Activated T-cell treated with anti-CD3 and anti-CD28 coated beads, Interleukin-2, amount 50 U/mL, for 4 hours (primary cell): ENCODE results near the gene MCRIP2. TPM values are rescaled to one million over a fixed set of nuclear protein-coding genes. Genes with fewer than 3 reads are reported as not detected.

Experiments
- ATAC-seq, 2 donors: fragments of 200-7000 bp; cut with Tn5 transposase; one replicate each; pipeline ENCODE4 v1.10.0; 2021
- DNase-seq: peaks from one replicate; pipeline ENCODE4 v3.0.0-alpha.2; 2020
- H3K27me3 Mint-ChIP-seq: one replicate; pipeline ENCODE4 v1.8.0; 2021; ENCODE audit warnings: low read depth, mixed read lengths
- H3K36me3 Mint-ChIP-seq: one replicate; pipeline ENCODE4 v1.8.0; 2022; ENCODE audit warnings: mixed read lengths; ENCODE audit not compliant: insufficient read depth
- H3K4me1 Mint-ChIP-seq: one replicate; pipeline ENCODE4 v1.8.0; 2021; ENCODE audit warnings: low read depth, mixed read lengths
- H3K4me3 Mint-ChIP-seq: one replicate; pipeline ENCODE4 v1.8.0; 2021; ENCODE audit warnings: mild to moderate bottlenecking, moderate library complexity, mixed read lengths
- H3K9me3 Mint-ChIP-seq: one replicate; pipeline ENCODE4 v1.8.0; 2021; ENCODE audit warnings: mixed read lengths
- total RNA-seq, 3 donors: library from RNA; stranded (reverse); gene quantifications; one replicate each; pipeline ENCODE4 v1.2.1, GENCODE V29; 2021

Gene MCRIP2
- total RNA-seq, 3 donors from 2014 or later = 83.1 to 104 (median 88.2) TPM

DNA sequence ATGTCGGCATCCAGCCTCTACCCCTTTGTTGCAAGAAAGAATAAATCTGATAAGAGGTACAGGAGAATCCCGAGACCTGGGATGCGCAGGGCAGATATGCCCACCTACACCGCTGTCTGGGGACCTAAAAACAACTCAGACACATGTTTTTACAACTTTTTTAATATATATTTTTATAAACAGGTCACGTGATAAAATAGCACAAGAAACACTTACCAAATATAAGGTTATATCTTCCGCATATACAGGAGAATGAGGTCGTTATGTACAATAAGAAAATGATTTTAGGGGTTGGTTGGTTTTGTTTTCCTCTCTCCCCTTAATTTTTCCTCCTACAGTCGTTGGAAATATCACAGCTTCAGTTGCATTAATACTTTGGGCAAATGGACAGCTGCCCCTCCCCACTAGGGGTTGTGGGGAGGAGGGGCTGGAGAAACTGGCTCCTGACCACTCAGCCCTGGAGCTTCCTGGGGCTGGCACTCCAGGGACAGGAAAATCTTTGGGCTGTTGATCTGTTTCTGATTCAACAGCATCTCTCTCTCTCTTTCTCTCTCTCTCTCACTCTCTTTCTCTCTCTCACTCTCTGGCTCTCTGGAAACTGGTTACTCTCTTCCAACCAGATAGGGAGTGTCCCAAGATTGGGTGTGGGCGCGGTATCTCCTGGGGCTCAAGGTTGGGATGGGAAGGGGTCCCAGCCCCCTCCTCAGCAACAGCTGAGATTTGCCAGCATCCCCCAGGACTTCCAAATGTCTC, 50.9 kb downstream of the MCRIP2 start:
- no peak for ATAC-seq
- Mint-ChIP-seq H3K4me3 (peak overlapping the region; percentile 45), H3K4me1 (peaks cover 32% of the 10 kb centered on the region), H3K27me3 (peaks cover 2% of the 10 kb centered on the region), H3K36me3 (no peaks in the 10 kb centered on the region), H3K9me3 (no peaks in the 10 kb centered on the region)
- DNase-seq = no peak

GRCh38 chr16:693364-693763, 51.7 kb downstream of the MCRIP2 start:
- H3K4me3 Mint-ChIP-seq = no peak overlapping the region
- peaks cover 2% of the 10 kb centered on the region for H3K27me3 Mint-ChIP-seq
- H3K4me1 Mint-ChIP-seq = peaks cover 32% of the 10 kb centered on the region
- ATAC-seq (no peak), DNase-seq (no peak)
- no peaks in the 10 kb centered on the region for H3K36me3 Mint-ChIP-seq
- H3K9me3 Mint-ChIP-seq = no peaks in the 10 kb centered on the region

DNA sequence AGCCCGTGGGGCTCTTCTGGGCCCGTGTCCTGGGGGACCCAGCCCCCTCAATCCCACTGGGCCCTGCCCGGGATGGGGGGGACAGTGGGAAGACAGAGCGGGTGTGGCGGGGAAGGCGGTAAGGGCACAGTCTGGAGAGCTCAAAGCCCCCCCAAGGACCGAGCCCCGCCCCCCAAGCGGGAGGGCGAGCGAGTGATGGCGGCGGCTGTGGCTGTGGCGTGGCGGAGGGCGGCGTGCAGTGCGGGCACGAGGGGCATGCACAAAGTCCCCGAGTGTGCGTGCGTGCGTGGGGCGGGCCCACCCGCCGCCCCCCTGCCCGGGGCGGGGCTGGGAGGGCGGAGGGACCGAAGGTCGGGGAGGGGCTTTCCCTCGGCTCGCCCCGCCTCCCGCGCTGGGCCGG, 52.1 kb downstream of the MCRIP2 start:
- H3K27me3 Mint-ChIP-seq = peaks cover 2% of the 10 kb centered on the region
- H3K36me3 Mint-ChIP-seq = no peaks in the 10 kb centered on the region
- ATAC-seq = no peak
- H3K9me3 Mint-ChIP-seq = no peaks in the 10 kb centered on the region
- no peak overlapping the region for H3K4me3 Mint-ChIP-seq
- DNase-seq = peak; percentile 37
- peaks cover 31% of the 10 kb centered on the region for H3K4me1 Mint-ChIP-seq

GRCh38 chr16:694187-694862, 52.7 kb downstream of the MCRIP2 start:
- no peaks in the 10 kb centered on the region for H3K9me3 Mint-ChIP-seq
- H3K36me3 Mint-ChIP-seq = no peaks in the 10 kb centered on the region
- DNase-seq (no peak), ATAC-seq (no peak)
- H3K4me1 Mint-ChIP-seq = peaks cover 29% of the 10 kb centered on the region
- H3K4me3 Mint-ChIP-seq = peak overlapping the region; percentile 55
- H3K27me3 Mint-ChIP-seq = peaks cover 2% of the 10 kb centered on the region

- H3K36me3 Mint-ChIP-seq = no peaks in the 10 kb centered on the region
- peaks cover 28% of the 10 kb centered on the region for H3K4me1 Mint-ChIP-seq
- DNase-seq = no peak
- H3K9me3 Mint-ChIP-seq = no peaks in the 10 kb centered on the region
- peaks cover 2% of the 10 kb centered on the region for H3K27me3 Mint-ChIP-seq
- ATAC-seq = no peak
- H3K4me3 Mint-ChIP-seq = peak overlapping the region; percentile 46
Observed at GRCh38 chr16:694863-695354, 53.3 kb downstream of the MCRIP2 start.

- peak; percentile 77 to 81 for ATAC-seq
- H3K36me3 Mint-ChIP-seq = no peaks in the 10 kb centered on the region
- peaks cover 4% of the 10 kb centered on the region for H3K27me3 Mint-ChIP-seq
- H3K4me3 Mint-ChIP-seq = peak overlapping the region; percentile 78
- peaks cover 27% of the 10 kb centered on the region for H3K4me1 Mint-ChIP-seq
- peak; percentile 66 for DNase-seq
- no peaks in the 10 kb centered on the region for H3K9me3 Mint-ChIP-seq
Observed at GRCh38 chr16:695355-696089, 53.9 kb downstream of the MCRIP2 start.

Other genes starting within 250 kb of the MCRIP2 start
- 10 to 100 TPM; 46.1 to 78.9 (median 52.7) TPM for gene NME4, start 244.6 kb upstream of the MCRIP2 start, total RNA-seq
- gene DECR2, start 239.9 kb upstream of the MCRIP2 start, total RNA-seq = 10 to 100 TPM; 16.9 to 19.1 (median 17.8) TPM
- 10 to 100 TPM; 28.2 to 31.3 (median 28.8) TPM for gene RAB11FIP3, start 216.2 kb upstream of the MCRIP2 start, total RNA-seq
- gene CAPN15, start 114.1 kb upstream of the MCRIP2 start, total RNA-seq = 100 to 1,000 TPM; 134 to 164 (median 153) TPM
- under 1 TPM; 0.08 to 0.11 (median 0.10) TPM for gene PRR35, start 81.4 kb upstream of the MCRIP2 start, total RNA-seq
- under 1 TPM; 0.13 to 0.18 (median 0.16) TPM for gene NHLRC4, start 74.8 kb upstream of the MCRIP2 start, total RNA-seq
- gene PIGQ, start 71.9 kb upstream of the MCRIP2 start, total RNA-seq = 10 to 100 TPM; 45.0 to 47.8 (median 46.1) TPM
- 10 to 100 TPM; 13.4 to 15.7 (median 14.6) TPM for gene RAB40C, start 51.8 kb upstream of the MCRIP2 start, total RNA-seq
- under 1 TPM; 0.40 to 0.71 (median 0.49) TPM for gene WFIKKN1, start 10.8 kb upstream of the MCRIP2 start, total RNA-seq
- 100 to 1,000 TPM; 132 to 174 (median 159) TPM for gene METTL26, start 5.5 kb upstream of the MCRIP2 start, total RNA-seq
- 100 to 1,000 TPM in 1 of 3 donors, 10 to 100 TPM in 2; 81.0 to 104 (median 87.8) TPM for gene WDR90, start 7.5 kb downstream of the MCRIP2 start, total RNA-seq
- gene RHOT2, start 26.3 kb downstream of the MCRIP2 start, total RNA-seq = 100 to 1,000 TPM; 212 to 215 (median 212) TPM
- gene RHBDL1, start 33.8 kb downstream of the MCRIP2 start, total RNA-seq = under 1 TPM; 0.52 to 0.71 (median 0.53) TPM
- gene STUB1, start 38.6 kb downstream of the MCRIP2 start, total RNA-seq = 100 to 1,000 TPM; 117 to 136 (median 127) TPM
- 10 to 100 TPM; 77.0 to 90.4 (median 88.7) TPM for gene JMJD8, start 42.5 kb downstream of the MCRIP2 start, total RNA-seq
- gene WDR24, start 48.6 kb downstream of the MCRIP2 start, total RNA-seq = 10 to 100 TPM; 28.2 to 32.4 (median 29.1) TPM
- gene FBXL16, start 64.0 kb downstream of the MCRIP2 start, total RNA-seq = 1 to 10 TPM; 2.0 to 6.0 (median 4.8) TPM
- gene METRN, start 73.3 kb downstream of the MCRIP2 start, total RNA-seq = 10 to 100 TPM; 23.8 to 34.7 (median 28.2) TPM
- gene ANTKMT, start 79.3 kb downstream of the MCRIP2 start, total RNA-seq = 10 to 100 TPM; 66.0 to 75.0 (median 67.8) TPM
- gene CCDC78, start 84.6 kb downstream of the MCRIP2 start, total RNA-seq = 1 to 10 TPM; 5.4 to 9.1 (median 7.0) TPM
- 10 to 100 TPM in 2 of 3 donors, 1 to 10 TPM in 1; 8.8 to 13.0 (median 12.4) TPM for gene HAGHL, start 85.3 kb downstream of the MCRIP2 start, total RNA-seq
- 10 to 100 TPM; 30.1 to 39.5 (median 34.8) TPM for gene CIAO3, start 99.2 kb downstream of the MCRIP2 start, total RNA-seq
- gene MSLN, start 118.9 kb downstream of the MCRIP2 start, total RNA-seq = under 1 TPM in 1 of 3 donors, not detected in 2; 0.08 TPM
- gene RPUSD1, start 146.6 kb downstream of the MCRIP2 start, total RNA-seq = 10 to 100 TPM; 72.3 to 99.0 (median 75.1) TPM
- gene CHTF18, start 146.8 kb downstream of the MCRIP2 start, total RNA-seq = 100 to 1,000 TPM; 138 to 171 (median 161) TPM
- gene GNG13, start 158.9 kb downstream of the MCRIP2 start, total RNA-seq = not detected